Hematopoietic multipotent progenitor cell treated with erythropoietin and hydrocortisone succinate and interleukin-3 and kit ligand, for 6 days (in vitro differentiated cells): ENCODE results near the gene SCNN1B.

ENCODE experiments used
- DNase-seq: peaks from one replicate; pipeline ENCODE4 v3.0.0-alpha.2; 2015

The SCNN1B gene

DNA sequence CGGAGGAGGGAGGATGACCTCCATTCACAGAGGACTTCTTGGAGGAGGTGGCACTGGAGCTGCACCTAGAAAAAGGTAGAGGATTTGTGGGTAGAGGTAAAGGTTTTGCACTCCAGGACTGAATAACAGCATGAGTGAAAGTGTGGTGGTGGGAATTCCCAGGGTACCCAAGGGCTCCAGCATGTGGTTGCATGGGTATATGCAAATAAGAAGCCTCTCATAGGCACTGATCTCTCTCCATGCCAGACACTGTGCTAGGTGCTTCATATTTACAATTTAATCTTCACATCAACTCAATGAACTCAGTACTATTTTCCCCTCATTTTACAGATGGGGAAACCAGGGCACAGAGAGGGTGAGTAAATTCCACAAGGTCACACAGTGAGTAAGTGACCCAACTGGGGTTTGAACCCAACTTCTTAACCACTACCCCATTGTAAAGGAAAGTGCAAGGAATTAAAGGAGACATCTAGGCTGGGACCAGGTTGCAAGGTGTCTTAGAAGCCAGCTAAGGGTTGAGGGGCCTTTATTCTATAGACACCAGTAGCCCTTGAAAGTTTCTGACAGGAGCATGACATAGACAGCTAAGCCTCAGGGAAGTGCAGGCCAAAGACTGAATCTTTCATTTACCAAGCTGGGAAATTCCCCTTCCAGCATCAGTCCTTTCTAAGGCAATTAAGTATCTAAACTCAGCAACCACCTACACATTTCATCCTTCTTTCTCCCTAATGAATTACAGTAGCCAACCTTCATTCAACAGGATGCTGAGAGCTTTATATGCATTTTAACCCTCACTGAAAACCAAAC, 21.3 kb downstream of the SCNN1B start:
- DNase-seq = no peak

DNA sequence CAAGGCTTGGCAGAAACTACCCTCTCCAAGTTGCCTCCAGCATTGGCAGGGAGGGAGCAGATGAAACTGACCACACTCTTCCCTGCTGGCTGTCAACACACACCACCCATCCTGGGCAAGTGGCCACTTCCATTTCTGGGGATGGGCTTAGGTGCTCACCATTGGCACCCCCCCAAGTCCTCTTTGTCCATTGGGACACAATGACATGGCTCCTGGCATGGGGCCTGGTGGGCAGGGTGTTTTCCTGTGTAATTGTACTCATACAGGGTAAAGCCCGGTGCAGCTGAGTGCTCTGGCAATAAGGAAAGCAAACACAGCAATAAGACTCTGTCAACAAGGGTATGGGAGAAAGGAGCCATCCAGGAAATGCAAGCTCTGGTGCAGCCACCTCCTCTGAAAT, 22.6 kb downstream of the SCNN1B start:
- no peak for DNase-seq

DNA sequence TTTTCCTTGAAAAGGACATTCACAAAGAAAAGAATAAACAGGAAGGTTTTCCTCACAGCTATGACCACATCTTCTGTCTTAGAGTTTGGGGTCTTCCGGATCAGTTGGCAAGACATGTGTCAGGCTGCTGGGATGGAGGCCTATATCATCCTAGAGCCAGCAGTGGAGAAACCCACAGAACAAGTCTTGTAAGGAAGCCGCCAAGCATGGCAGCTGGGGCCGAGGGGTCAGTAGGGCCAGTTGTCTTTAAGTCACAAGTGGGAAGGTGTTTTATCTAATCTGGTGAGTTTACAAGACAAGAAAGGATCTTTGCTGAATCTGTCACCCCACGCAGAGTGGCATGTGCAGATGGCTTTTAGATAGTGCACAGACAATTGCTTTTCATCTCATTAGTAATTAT, 25.7 kb downstream of the SCNN1B start:
- no peak for DNase-seq

DNA sequence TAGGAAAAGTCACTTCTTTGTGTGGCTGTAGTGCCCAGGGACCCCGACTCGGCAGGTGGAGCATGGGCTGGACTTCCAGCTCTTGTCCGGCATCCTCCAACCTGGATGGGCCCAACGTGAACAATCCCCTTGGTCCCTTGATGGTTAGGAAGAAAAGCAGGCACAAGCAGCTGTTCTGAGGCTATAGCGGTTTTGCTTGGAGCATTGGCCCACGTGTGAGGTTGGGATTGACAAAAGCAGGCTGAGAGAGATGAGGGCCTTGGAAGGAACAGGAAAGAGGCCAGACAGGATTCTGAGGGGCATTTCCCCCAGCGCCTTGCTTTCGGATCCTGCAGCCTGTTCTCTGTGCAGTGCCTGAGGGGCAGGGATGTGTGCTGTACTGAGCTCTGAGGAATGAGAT, 28.1 kb downstream of the SCNN1B start:
- DNase-seq = no peak

DNA sequence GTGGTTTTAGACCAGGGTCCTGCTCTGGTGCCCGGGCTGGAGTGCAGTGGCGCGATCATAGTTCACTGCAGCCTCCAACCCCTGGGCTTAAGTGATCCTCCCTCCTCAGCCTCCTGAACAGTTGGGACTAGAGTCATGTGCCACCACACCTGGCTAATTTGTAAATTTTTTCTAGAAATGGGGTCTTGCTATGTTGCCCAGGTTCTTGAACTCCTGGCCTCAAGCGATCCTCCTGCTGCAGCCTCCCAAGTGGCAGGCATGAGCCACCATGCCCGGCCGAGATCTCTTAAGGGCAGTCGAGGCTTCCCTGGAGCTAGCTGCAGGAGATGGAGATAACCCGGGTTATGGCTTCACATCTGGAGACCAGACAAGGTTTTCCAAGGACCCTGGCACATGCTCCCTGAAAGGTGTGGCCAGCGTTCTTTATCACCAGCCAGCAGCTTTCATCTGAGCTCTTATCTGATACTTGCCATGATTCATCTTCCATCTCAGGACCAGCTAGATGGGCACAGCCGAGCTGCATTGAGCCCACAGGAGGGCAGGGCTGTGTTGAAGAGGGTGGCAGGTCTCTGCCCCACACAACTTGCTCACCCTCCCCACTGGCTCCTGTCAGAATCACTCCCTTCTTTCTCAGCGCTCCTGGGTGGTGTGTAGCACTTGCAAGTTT, 28.6 kb downstream of the SCNN1B start:
- DNase-seq = peak; percentile 47

DNA sequence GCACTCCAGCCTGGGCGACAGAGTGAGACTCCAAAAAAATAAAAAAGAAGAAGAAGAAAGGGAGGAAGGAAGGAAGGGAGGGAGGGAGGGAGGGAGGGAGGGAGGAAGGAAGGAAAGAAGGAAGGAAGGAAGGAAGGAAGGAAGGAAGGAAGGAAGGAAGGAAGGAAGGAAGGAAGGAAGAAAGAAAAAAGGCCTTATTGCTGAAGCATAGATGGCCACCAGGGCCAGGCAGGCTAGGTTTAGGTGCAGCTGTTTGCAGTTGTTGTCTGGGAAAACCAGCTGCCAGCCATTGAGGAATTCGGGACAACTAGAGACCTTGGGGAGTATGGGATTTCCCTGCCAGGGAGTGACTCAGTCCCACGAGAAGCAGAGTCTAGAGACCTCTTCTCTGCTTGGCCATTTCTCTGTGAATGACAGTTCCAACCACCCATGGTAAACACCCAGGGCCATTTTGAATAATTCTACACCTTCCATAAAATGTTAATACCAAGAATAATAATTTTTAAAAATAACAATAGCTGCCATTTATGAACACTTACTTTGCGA, 31.0 kb downstream of the SCNN1B start:
- DNase-seq = no peak

DNA sequence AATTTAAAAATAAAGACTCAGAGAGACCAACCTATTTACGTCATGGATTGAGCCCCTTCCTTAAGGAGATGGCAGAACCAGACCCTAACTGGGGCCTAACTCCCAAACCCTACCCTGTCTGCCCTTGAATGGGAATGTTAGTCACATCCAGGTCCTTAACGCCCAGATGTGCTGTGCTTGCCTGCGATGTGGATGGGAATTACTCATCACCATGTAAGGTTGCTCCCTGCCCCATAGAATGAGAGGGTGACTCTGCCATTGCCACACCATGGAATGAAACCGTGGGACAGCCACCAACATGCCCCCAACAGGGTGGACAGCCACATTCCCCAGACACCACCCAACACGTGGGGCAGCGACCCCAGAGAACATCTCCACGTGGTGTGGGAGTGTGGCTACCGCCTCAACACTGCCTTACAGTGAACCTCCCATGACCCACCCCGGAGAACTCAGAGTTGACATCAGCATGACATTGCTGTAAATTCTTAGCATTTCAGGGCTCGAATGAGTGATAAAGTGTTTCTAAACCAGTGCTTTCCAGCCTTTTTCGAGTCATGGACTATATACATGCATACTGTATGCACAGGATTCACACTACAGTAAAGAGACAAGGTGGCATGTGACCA, 31.8 kb downstream of the SCNN1B start:
- no peak for DNase-seq

DNA sequence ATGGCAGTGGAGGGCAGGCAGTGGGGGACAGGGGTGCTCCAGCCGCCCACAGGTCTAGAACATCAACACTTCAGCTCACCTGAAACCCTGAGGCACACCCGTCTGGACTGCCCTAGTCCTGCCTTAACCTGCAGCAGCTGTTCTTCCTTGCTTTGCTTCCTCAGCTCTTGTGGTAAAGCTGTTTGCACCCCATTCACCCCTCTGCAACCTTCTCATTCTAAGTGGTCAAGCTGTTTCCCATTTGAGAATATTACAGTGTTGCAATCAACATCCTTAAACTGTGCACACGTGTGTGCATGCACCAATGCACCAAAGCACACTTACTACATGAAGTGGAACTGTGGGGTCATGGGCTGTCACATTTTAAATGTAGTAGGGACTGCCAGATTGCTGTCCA, 32.4 kb downstream of the SCNN1B start:
- no peak for DNase-seq

DNA sequence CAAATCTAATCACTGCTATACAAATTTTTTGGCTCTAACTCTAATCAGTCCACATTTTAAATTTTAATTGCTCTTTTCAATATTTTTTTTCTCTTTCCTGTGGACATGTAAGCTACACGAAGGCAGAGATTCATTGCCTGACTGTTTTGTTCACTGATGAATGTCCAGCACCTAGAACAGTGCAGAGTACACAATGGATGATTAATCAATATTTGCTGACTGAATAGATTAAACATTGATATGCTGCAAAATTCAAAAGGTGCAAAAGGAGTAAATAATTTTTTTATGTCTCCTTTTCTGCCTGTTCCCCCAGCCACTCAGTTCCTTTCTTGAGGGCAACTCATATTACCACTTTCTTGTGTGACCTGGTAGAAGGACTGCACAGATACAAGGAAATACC, 32.8 kb downstream of the SCNN1B start:
- DNase-seq = no peak

DNA sequence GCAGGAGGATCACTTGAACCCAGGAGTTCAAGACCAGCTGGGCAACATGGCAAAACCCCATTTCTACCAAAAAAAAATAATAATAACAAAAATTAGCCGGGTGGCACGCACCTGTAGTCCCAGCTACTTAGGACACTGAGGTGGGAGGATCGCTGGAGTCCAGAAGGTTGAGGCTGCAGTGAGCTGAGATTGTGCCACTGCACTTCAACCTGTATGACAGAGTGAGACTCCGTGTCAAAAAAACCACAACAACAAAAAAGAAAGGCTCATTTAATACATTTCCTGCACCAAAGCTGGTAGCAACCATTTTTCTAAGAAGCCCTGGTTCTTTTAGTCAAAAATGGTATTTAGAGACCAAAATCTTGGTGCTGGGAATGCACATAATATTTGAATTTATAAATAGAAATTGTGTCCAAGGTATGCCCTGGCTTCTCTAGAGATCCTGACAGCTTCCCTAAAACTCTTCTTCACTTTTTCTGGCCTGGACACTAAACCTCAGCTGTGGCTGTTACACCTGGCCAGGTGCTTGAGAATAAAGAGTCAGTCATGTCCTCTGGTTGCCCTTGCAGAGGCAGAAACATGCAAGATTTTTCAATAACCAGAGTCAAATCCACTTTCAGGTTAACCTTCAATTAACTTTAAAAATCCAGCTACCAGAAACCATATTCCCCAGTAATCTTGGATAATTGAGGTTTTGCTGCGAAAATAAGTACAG, 35.9 kb downstream of the SCNN1B start:
- no peak for DNase-seq

DNA sequence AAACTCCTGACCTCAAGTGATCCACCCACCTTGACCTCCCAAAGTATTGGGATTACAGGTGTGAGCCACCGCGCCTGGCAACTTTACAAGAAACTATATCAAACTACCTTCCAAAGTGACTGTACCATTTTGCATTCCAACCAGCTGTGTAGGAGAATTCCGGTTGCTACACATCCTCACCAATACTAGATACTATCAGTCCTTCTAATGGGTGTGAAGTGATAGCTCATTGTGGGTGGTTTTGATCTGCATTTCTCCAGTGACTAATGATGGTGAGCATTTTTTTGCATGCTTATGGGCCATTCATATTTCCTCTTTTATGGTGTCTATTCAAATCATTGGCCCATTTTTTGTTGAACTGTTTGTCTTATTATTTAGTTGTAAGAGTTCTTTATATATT, 37.7 kb downstream of the SCNN1B start:
- DNase-seq = no peak

DNA sequence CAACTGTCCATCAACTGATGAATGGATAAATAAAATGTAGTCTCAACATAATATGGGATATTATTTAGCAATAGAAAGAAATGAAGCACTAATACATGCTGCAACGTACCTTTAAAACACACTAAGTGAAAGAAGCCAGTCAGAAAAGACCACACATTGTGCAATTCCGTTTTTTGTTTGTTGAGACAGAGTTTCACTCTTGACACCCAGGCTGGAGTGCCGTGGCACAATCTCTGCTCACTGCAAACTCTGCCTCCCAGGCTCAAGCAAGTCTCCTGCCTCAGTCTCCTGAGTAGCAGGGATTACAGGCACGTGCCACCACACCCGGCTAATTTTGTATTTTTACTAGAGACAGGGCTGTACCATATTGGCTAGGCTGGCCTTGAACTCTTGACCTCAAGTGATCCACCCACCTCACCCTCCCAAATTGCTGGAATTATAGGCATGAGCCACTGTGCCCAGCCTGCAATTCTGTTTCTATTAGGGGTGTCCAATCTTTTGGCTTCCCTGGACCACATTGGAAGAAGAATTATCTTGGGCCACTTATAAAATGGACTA, 40.1 kb downstream of the SCNN1B start:
- no peak for DNase-seq

DNA sequence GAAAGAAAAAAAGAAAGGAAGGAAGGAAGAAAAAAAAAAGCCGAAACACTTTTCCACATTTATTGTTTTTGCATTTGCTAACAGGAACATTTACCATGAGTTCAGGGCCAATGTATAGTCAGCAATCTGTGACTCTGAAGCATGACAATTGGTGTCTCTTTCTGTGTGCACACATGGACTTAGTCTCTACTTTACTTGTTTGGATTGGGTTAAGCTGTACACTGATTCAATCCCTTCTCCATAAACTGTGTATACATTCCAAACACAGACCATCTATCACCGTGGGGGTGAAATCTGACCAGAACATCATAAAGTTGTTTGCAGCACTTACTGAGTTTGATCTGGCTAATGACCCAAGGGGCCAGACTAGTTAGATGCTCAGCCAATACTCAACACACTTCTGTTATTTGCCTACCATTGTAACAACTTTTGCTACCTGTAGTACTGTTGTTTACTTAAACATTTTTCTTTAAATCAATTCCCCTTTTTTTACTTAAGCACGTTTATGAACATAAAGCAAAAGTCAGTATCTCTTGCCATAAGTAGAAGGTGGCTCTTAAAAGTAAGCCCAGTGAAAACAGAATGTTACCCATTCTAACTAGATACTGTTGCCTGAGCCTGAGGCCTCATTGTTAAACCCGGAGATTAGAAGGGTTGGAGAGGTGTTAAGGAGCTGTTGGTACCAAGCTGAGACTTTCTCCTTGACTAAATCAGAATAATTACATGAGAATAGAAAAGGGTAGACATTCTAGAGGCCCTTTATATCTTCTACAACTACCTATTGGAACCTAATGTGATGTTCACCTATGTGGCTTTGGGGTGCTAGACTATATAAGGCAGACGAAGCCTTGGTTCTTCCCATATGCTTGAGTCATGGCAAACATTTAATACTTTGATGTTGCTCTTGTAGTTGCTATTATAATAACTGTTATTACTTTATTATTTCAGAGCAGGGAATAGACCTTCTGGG, 41.8 kb downstream of the SCNN1B start:
- no peak for DNase-seq

DNA sequence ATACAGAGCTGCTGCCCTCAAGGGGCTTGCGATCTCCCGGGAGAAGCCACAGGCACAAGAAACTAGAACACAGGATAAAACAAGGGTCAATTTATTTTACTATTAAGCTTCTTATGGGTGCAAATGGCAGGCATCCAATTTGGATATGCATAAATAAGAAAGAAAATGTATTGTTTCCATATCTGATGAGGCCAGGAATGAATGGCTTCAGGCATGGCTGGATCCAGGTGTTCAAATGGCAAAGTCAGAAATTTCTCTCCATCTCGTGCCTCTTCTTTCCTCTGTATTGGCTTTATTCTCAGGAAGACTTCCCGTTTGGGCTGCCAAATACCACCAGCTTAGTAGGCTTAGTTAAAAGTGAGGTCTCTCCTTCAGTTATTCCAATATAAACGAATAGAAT, 43.1 kb downstream of the SCNN1B start:
- DNase-seq = no peak

DNA sequence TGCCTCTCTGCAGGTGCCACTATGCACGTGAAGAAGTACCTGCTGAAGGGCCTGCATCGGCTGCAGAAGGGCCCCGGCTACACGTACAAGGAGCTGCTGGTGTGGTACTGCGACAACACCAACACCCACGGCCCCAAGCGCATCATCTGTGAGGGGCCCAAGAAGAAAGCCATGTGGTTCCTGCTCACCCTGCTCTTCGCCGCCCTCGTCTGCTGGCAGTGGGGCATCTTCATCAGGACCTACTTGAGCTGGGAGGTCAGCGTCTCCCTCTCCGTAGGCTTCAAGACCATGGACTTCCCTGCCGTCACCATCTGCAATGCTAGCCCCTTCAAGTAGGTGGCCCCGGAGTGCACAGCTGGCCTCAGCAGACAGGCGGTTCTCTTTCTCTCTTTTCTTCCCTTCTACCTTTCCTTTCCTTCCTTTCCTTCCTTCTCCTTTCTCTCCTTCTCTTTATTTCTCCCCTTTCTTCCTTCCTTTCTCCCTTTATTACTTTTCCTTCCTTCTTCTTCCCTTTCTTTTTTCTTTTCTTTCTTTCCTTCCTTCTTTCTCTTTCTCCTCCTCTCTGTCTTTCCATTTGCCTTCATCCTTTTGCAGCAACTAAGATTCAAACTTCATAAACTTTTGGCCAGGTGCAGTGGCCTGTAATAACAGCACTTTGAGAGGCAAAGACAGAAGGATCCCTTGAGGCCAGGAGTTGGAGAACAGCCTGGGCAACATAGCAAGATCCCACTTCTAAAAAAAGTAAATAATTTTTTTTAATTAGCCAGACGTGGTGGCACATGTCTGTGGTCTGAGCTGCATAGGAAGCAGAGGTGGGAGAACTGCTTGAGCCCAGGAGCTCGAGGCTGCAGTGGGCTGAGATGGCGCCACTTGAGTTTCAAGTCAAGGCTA, 46.7 kb downstream of the SCNN1B start:
- peak; percentile 14 for DNase-seq

DNA sequence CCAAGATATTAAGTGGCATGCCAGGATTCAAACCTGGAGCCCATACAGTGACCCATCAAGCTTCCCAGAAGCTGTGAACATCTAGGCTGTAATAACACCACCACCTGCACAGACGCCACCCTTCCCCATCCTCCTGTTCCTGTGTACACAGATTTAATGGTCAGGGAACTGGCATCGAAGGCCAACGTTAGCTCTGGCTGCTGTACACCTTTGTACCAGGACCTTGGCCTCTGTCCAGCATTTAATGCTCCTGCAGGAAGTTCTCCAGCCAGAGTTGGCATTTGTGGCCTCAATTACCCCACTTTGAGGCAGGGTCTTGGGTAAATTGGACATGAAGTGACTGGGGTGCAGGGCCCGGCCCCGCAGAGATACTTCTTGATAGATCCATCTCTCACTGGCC, 49.3 kb downstream of the SCNN1B start:
- no peak for DNase-seq

DNA sequence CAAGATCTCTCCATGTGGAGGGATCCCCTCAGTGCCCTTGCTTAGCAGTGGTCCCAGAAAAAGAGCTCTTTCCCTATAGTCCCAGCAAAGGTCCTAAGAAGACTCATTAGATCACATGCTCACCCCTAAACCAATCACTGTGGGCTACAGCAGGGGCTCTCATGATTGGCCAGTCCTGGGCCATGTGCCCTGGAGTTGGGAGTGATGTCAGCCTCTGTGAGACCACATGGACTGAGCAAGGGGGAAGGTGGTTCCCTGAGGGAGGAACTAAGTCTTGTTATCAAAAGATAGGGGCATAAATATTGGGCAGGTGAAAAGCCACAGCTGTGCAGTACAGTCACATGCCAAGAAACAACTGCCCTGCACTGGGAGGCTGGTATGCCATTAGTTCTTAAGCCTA, 51.3 kb downstream of the SCNN1B start:
- no peak for DNase-seq

DNA sequence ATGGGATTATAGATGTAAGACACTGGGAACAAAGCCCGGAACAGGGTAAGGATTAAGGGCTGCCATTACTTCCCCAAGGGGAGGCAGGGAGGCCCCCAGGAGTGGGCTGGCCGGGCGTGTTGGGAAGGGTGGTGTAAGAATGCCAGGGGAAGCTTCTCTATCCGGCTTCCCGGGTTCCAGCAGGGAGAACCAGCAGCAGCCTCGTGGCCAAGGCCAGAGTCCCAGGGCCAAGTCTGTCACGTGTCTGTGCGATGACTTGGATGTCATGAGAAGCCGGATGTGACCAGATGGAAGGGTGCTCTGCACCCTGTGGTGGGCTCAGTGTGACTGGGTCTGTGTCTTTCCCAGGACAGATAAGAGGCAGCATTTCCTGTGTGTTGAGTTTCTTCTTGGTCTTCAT, 52.1 kb downstream of the SCNN1B start:
- DNase-seq = no peak

DNA sequence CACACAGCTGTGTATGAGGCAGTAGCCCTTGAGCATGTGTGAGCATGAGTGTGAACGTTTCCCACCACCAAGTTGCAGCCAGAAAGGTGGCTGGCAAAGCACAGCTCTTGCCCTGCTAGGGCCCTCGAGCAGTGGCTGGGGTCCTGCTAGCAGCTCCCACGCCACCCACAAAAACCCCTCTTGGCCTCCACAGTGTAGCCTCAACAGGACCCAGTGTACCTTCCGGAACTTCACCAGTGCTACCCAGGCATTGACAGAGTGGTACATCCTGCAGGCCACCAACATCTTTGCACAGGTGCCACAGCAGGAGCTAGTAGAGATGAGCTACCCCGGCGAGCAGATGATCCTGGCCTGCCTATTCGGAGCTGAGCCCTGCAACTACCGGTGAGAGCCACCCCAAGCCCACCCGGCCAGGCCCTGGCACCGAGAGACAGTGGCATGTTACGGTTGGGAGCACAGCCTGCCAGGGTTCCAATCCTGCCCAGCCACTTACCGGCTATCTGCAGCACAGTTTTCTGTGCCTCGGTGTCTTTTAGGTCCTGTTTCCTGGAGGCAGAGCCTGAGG, 53.1 kb downstream of the SCNN1B start:
- DNase-seq = no peak

DNA sequence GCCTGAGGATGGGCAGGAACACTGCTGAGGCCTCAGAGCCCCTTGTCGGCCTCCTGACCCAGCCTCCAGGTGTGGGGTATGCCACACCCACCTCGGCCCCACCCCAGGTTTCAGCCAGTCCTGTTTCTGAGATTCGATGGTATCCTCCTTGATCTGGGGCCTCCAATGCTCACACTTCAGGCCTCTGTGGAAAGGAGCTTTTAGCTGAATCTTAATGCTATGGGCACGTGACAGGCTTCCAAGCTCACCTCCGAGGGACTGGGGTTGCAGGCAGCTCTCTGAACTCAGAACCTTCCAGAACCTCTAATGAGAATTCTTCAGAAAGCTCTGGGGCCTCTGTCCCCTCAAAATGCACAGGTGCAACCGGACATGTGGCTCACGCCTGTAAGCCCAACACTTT, 54.8 kb downstream of the SCNN1B start:
- DNase-seq = no peak
